ENCODE data around the gene ABCA4.

GRCh38 chr1:94048413-94049164 lies 72.4 kb downstream of the ABCA4 start:
- TF ChIP-seq CTCF (IDR thresholded peaks at IDR 0.05), result no peak
- no peak for TF ChIP-seq EZH2 (IDR thresholded peaks at IDR 0.05)

Data from neural progenitor cell (in vitro differentiated cells).